ENCODE results near the gene SPDYA.

Gene SPDYA

DNA sequence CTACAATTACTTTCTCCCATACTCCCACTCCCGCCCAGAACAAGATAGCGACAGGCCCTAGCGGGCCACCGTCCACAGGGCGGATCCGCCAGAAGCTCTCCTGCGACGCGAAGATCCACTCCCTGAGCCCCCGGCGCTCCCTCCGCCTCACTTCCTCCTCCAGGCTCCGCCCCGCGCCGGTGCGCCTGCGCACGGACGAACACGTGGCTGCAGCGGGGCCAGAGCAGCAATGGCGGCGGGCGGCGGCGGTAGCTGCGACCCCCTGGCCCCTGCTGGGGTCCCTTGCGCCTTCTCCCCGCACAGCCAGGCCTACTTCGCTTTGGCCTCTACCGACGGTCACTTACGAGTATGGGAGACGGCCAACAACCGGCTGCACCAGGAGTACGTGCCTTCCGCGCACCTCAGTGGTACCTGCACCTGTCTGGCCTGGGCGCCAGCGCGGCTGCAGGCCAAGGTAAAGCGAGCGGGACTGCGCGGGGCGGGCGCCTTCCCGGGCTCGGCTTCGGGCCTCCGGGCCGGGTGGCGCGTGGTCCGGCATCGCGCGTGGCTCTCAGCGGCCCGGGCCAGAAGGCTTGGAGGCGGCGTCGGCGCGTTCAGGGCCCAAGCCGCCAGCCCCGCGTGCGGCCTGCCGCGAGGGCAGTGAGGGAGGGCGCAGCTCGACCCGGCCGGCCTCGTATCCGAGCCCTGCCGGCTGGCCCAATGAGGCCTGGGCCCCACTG lies 84.0 kb downstream of the SPDYA start, which contains the start of gene WDR43:
Gene WDR43, plus strand, starts transcription at position 198 of the 719 bp plus-strand sequence. Its CDS starts 32 bp downstream, at position 230.
- no peaks in the 10 kb centered on the region for H3K27me3 ChIP-seq (replicated peaks; ENCODE audit: insufficient read depth, low read length)

DNA sequence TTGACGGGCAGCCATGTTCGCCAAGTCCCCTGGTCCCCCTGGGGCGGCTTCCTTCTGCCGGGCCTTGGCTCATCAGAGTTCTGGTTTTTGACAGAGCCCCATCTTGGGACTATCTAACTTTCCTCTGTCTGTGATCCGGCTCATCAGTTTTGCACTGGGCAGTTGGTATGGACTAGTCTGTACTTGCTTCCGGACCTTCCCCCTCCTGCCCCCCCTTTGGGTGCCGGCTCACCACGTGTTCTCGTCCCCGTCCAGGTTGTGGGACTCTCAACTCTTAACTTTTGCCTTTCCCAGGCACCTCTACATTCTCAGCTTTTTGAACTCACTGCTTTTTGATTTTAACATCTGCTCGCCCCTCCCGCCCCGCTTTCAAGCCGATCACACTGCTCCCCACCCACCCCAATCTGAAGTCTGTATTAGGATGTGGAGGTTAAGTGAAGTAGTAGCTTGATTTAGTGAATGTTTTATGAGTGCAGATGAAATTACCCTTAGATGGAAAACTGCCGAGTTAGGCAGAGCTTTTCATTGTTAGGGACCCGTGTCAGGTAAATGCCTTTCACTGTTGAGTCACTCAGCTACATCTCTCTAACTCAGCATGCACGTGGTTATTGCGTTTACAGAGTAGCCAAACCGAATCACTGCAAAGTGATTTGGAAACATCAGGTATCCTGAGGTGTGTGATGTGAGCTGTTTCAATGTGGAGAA lies 84.7 kb downstream of the SPDYA start:
- TF ChIP-seq EZH2phosphoT487 (IDR thresholded peaks at IDR 0.05; ENCODE audit: low read length) (no peak), EZH2 (optimal IDR thresholded peaks at IDR 0.05; ENCODE audit: low read depth, low read length) (no peak)
- TF ChIP-seq, protein P1, sequence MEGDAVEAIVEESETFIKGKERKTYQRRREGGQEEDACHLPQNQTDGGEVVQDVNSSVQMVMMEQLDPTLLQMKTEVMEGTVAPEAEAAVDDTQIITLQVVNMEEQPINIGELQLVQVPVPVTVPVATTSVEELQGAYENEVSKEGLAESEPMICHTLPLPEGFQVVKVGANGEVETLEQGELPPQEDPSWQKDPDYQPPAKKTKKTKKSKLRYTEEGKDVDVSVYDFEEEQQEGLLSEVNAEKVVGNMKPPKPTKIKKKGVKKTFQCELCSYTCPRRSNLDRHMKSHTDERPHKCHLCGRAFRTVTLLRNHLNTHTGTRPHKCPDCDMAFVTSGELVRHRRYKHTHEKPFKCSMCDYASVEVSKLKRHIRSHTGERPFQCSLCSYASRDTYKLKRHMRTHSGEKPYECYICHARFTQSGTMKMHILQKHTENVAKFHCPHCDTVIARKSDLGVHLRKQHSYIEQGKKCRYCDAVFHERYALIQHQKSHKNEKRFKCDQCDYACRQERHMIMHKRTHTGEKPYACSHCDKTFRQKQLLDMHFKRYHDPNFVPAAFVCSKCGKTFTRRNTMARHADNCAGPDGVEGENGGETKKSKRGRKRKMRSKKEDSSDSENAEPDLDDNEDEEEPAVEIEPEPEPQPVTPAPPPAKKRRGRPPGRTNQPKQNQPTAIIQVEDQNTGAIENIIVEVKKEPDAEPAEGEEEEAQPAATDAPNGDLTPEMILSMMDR (IDR thresholded peaks at IDR 0.05; ENCODE audit: low read length): no peak
- peak; percentile 38 for DNase-seq
- peaks cover 46% of the 10 kb centered on the region for H4K20me1 ChIP-seq (ENCODE audit: insufficient read depth, low read length)
- peak overlapping the region; percentile 97 for H3K9ac ChIP-seq (ENCODE audit: low read length)
- H3K79me2 ChIP-seq (ENCODE audit: low read length): peaks cover 60% of the 10 kb centered on the region
- H2AFZ ChIP-seq (ENCODE audit: low read length): no peak overlapping the region
- H3K9me2 ChIP-seq (replicated peaks; ENCODE audit: insufficient read depth, low read length): no peaks in the 10 kb centered on the region
- H3K9me3 ChIP-seq (replicated peaks; ENCODE audit: insufficient read depth, low read length): no peaks in the 10 kb centered on the region
- peak overlapping the region; percentile 75 for H3K4me2 ChIP-seq (ENCODE audit: low read depth, low read length)
- peak overlapping the region; percentile 60; the same call in 1 of the 2 replicates for H3K27ac ChIP-seq (ENCODE audit: low read length)
- no peaks in the 10 kb centered on the region for H3K36me3 ChIP-seq (replicated peaks; ENCODE audit: insufficient read depth, low read length)
- H3K4me1 ChIP-seq (ENCODE audit: low read length): peaks cover 18% of the 10 kb centered on the region
- H3K27me3 ChIP-seq (replicated peaks; ENCODE audit: insufficient read depth, low read length): no peaks in the 10 kb centered on the region
- H3K4me3 ChIP-seq (ENCODE audit: low read length): peak overlapping the region; percentile 92
- peaks cover 5% of the 10 kb centered on the region; the same call in 1 of the 2 replicates for H3F3A ChIP-seq (ENCODE audit: insufficient read depth, low read length)

More for the DNA sequence above, 84.0 kb downstream of the SPDYA start, which contains the start of gene WDR43:
- Histone ChIP-seq H3F3A (ENCODE audit: insufficient read depth, low read length) (peaks cover 5% of the 10 kb centered on the region; the same call in 1 of the 2 replicates), H3K36me3 (replicated peaks; ENCODE audit: insufficient read depth, low read length) (no peaks in the 10 kb centered on the region), H3K79me2 (ENCODE audit: low read length) (peaks cover 52% of the 10 kb centered on the region), H4K20me1 (ENCODE audit: insufficient read depth, low read length) (peaks cover 40% of the 10 kb centered on the region), H3K27ac (ENCODE audit: low read length) (peak within 1 kb of the TSS; percentile 60), H3K9me2 (replicated peaks; ENCODE audit: insufficient read depth, low read length) (no peaks in the 10 kb centered on the region), H3K4me1 (ENCODE audit: low read length) (peaks cover 18% of the 10 kb centered on the region), H3K4me3 (ENCODE audit: low read length) (peak within 1 kb of the TSS; percentile 92), H2AFZ (ENCODE audit: low read length) (peak within 1 kb of the TSS; percentile 63), H3K9me3 (replicated peaks; ENCODE audit: insufficient read depth, low read length) (no peaks in the 10 kb centered on the region), H3K4me2 (ENCODE audit: low read depth, low read length) (peak within 1 kb of the TSS; percentile 75), H3K9ac (ENCODE audit: low read length) (peak within 1 kb of the TSS; percentile 97)
- TF ChIP-seq EZH2 (optimal IDR thresholded peaks at IDR 0.05; ENCODE audit: low read depth, low read length) (no peak), EZH2phosphoT487 (IDR thresholded peaks at IDR 0.05; ENCODE audit: low read length) (no peak)
- TF ChIP-seq, protein P1 (IDR thresholded peaks at IDR 0.05; ENCODE audit: low read length): no peak
- DNase-seq: peak; percentile 99

DNA sequence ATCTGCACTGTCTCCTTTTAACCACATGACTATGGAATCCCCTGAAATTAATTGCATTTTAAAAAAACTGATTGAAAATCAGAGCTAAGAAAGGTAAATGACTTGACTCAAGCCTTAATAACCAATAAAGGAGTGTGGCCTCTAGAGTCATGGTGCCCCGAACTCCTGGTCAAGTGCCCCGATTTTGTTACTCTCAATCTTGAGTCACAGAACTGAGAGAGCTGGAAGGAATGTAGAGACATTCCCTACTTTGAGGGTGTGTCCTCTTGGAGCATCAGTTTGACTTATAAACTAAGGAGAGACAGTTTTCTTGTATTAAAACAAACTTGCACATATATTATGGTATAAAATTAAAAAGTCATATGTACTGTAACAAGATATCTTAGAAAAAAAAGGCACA lies 86.3 kb downstream of the SPDYA start:
- H3K9me3 ChIP-seq (replicated peaks; ENCODE audit: insufficient read depth, low read length): no peaks in the 10 kb centered on the region
- no peaks in the 10 kb centered on the region for H3K9me2 ChIP-seq (replicated peaks; ENCODE audit: insufficient read depth, low read length)
- no peak overlapping the region for H2AFZ ChIP-seq (ENCODE audit: low read length)
- H3K4me2 ChIP-seq (ENCODE audit: low read depth, low read length): peak overlapping the region; percentile 75
- H3K4me3 ChIP-seq (ENCODE audit: low read length): no peak overlapping the region
- H3K27ac ChIP-seq (ENCODE audit: low read length): no peak overlapping the region
- peaks cover 5% of the 10 kb centered on the region; the same call in 1 of the 2 replicates for H3F3A ChIP-seq (ENCODE audit: insufficient read depth, low read length)
- H4K20me1 ChIP-seq (ENCODE audit: insufficient read depth, low read length): peaks cover 62% of the 10 kb centered on the region
- no peak for DNase-seq
- H3K79me2 ChIP-seq (ENCODE audit: low read length): peaks cover 75% of the 10 kb centered on the region
- H3K36me3 ChIP-seq (replicated peaks; ENCODE audit: insufficient read depth, low read length): no peaks in the 10 kb centered on the region; the same call in 1 of the 2 replicates
- no peak overlapping the region for H3K9ac ChIP-seq (ENCODE audit: low read length)
- H3K27me3 ChIP-seq (replicated peaks; ENCODE audit: insufficient read depth, low read length): no peaks in the 10 kb centered on the region
- no peak for TF ChIP-seq EZH2phosphoT487 (IDR thresholded peaks at IDR 0.05; ENCODE audit: low read length)
- TF ChIP-seq, protein P1 (IDR thresholded peaks at IDR 0.05; ENCODE audit: low read length): no peak
- no peak for TF ChIP-seq EZH2 (optimal IDR thresholded peaks at IDR 0.05; ENCODE audit: low read depth, low read length)
- H3K4me1 ChIP-seq (ENCODE audit: low read length): peaks cover 18% of the 10 kb centered on the region

Measured in MM.1S (cell line).